GM12874 (cell line): Measurements from ENCODE around the gene CYTH4.
A peak's percentile ranks its signal among the peaks of the same experiment; 100 is the strongest.

ENCODE experiments used
- CTCF ChIP-seq: IDR thresholded peaks from 2 replicates; pipeline ENCODE4 v1.5.1; 2011; ENCODE audit warnings: low read depth, mild to moderate bottlenecking, control low read depth, low read length, moderate library complexity; ENCODE audit not compliant: insufficient read depth

Gene CYTH4

GRCh38 chr22:37255558-37256006, 26.7 kb upstream of the CYTH4 start:
- TF ChIP-seq CTCF = no peak

GRCh38 chr22:37256075-37256726, 26.1 kb upstream of the CYTH4 start:
- no peak for TF ChIP-seq CTCF

- TF ChIP-seq CTCF = no peak
Measured at GRCh38 chr22:37258005-37258752, 24.1 kb upstream of the CYTH4 start.

- no peak for TF ChIP-seq CTCF
Measured at GRCh38 chr22:37258753-37259401, 23.4 kb upstream of the CYTH4 start.

- TF ChIP-seq CTCF = peak; percentile 58
Measured at GRCh38 chr22:37259540-37260029, 22.7 kb upstream of the CYTH4 start.

- no peak for TF ChIP-seq CTCF
Measured at GRCh38 chr22:37260155-37260795, 22.0 kb upstream of the CYTH4 start.

- TF ChIP-seq CTCF = peak; percentile 93
Measured at GRCh38 chr22:37260901-37261336, 21.4 kb upstream of the CYTH4 start.
